Type B pancreatic cell (in vitro differentiated cells): Measurements from ENCODE around the gene INCENP. TPM values are rescaled to one million over a fixed set of nuclear protein-coding genes. Genes with fewer than 3 reads are reported as not detected.

Source experiments
- DNase-seq: peaks from one replicate; pipeline ENCODE4 v3.0.0; 2021; ENCODE audit warnings: mixed read lengths; ENCODE audit not compliant: unreplicated experiment; ENCODE audit errors: extremely low spot score
- H3K27ac Mint-ChIP-seq: 2 replicates; pipeline ENCODE4 v1.8.0; 2021; ENCODE audit warnings: mild to moderate bottlenecking, mixed read lengths
- H3K27me3 Mint-ChIP-seq: 2 replicates; pipeline ENCODE4 v1.8.0; 2021; ENCODE audit warnings: mixed read lengths
- H3K36me3 Mint-ChIP-seq: 2 replicates; pipeline ENCODE4 v1.8.0; 2021; ENCODE audit warnings: mixed read lengths
- H3K4me1 Mint-ChIP-seq: one replicate; pipeline ENCODE4 v1.8.0; 2021; ENCODE audit warnings: mixed read lengths; ENCODE audit not compliant: unreplicated experiment
- H3K4me3 Mint-ChIP-seq: 2 replicates; pipeline ENCODE4 v1.8.0; 2021; ENCODE audit warnings: mild to moderate bottlenecking, mixed read lengths
- H3K9me3 Mint-ChIP-seq: 2 replicates; pipeline ENCODE4 v1.8.0; 2021; ENCODE audit warnings: mixed read lengths
- CTCF ChIP-seq: fragments of 200-600 bp; sonication (generic); conservative IDR thresholded peaks from 2 replicates; pipeline ENCODE4 v1.5.0; 2021; ENCODE audit warnings: antibody characterized with exemption, mild to moderate bottlenecking
- total RNA-seq: library from RNA; stranded (reverse); gene quantifications from 2 replicates; pipeline ENCODE4 v1.2.1, GENCODE V29; 2021; ENCODE audit warnings: low replicate concordance

INCENP gene
- total RNA-seq, 1 donor from 2014 or later: 96.7 TPM

- Mint-ChIP-seq H3K27me3 (no peaks in the 10 kb centered on the region), H3K4me1 (peaks cover 28% of the 10 kb centered on the region), H3K4me3 (peak overlapping the region; percentile 97), H3K36me3 (peaks cover 8% of the 10 kb centered on the region), H3K9me3 (no peaks in the 10 kb centered on the region), H3K27ac (peak overlapping the region; percentile 90)
- TF ChIP-seq CTCF: no peak
- DNase-seq: no peak
Measured at GRCh38 chr11:62125316-62125715, 1.5 kb downstream of the INCENP start.

- H3K27me3 Mint-ChIP-seq: no peaks in the 10 kb centered on the region
- no peak for DNase-seq
- H3K9me3 Mint-ChIP-seq: no peaks in the 10 kb centered on the region
- peaks cover 8% of the 10 kb centered on the region for H3K36me3 Mint-ChIP-seq
- peak overlapping the region; percentile 97 for H3K4me3 Mint-ChIP-seq
- TF ChIP-seq CTCF: no peak
- H3K27ac Mint-ChIP-seq: no peak overlapping the region
- H3K4me1 Mint-ChIP-seq: peaks cover 28% of the 10 kb centered on the region
Measured at GRCh38 chr11:62125881-62126280, 2.1 kb downstream of the INCENP start.

GRCh38 chr11:62127426-62127825 lies 3.6 kb downstream of the INCENP start:
- no peaks in the 10 kb centered on the region for H3K9me3 Mint-ChIP-seq
- H3K4me3 Mint-ChIP-seq: no peak overlapping the region
- H3K4me1 Mint-ChIP-seq: peaks cover 25% of the 10 kb centered on the region
- H3K36me3 Mint-ChIP-seq: peaks cover 13% of the 10 kb centered on the region
- DNase-seq: no peak
- no peak for TF ChIP-seq CTCF
- no peaks in the 10 kb centered on the region for H3K27me3 Mint-ChIP-seq
- H3K27ac Mint-ChIP-seq: peak overlapping the region; percentile 1

- no peak overlapping the region for H3K4me3 Mint-ChIP-seq
- no peak for TF ChIP-seq CTCF
- H3K9me3 Mint-ChIP-seq: no peaks in the 10 kb centered on the region
- peak overlapping the region; percentile 1 for H3K27ac Mint-ChIP-seq
- no peak for DNase-seq
- peaks cover 13% of the 10 kb centered on the region for H3K36me3 Mint-ChIP-seq
- peaks cover 25% of the 10 kb centered on the region for H3K4me1 Mint-ChIP-seq
- H3K27me3 Mint-ChIP-seq: no peaks in the 10 kb centered on the region
Measured at GRCh38 chr11:62127941-62128770, 4.3 kb downstream of the INCENP start.

GRCh38 chr11:62128835-62129234 lies 5.0 kb downstream of the INCENP start:
- Mint-ChIP-seq H3K4me3 (no peak overlapping the region), H3K27ac (peak overlapping the region; percentile 26), H3K9me3 (no peaks in the 10 kb centered on the region), H3K36me3 (peaks cover 13% of the 10 kb centered on the region), H3K4me1 (peaks cover 22% of the 10 kb centered on the region), H3K27me3 (no peaks in the 10 kb centered on the region)
- no peak for TF ChIP-seq CTCF
- no peak for DNase-seq
